NCI-H748 treated with DMSO at 0.1 percent for 48 hours (cell line): ENCODE results near the gene RRP8.

Source experiments
- DNase-seq: peaks from one replicate; lab custom pipeline; 2025; lab: John Stamatoyannopoulos, UW

RRP8 gene

DNA sequence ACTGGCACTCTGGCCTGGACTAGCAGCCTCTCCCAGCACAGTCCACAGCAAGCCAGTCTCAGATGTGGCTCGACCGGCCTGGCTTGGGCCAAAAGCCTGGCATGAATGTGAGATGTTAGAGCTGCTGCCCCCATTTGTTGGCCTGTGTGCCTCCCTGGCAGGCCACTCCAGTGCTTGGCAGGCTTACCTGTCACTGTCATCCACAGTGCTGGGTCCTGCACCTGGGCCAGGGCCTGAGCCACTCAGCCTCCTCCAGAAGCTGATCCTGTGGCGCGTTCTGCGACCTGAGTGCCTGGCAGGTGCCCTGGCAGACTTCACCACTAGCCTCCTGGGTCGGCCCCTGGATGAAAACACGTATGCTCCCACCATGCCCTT, 36.1 kb downstream of the RRP8 start:
- DNase-seq: no peak

- no peak for DNase-seq
These were observed 36.6 kb downstream of the RRP8 start for GRCh38 chr11:6566704-6567370.

DNA sequence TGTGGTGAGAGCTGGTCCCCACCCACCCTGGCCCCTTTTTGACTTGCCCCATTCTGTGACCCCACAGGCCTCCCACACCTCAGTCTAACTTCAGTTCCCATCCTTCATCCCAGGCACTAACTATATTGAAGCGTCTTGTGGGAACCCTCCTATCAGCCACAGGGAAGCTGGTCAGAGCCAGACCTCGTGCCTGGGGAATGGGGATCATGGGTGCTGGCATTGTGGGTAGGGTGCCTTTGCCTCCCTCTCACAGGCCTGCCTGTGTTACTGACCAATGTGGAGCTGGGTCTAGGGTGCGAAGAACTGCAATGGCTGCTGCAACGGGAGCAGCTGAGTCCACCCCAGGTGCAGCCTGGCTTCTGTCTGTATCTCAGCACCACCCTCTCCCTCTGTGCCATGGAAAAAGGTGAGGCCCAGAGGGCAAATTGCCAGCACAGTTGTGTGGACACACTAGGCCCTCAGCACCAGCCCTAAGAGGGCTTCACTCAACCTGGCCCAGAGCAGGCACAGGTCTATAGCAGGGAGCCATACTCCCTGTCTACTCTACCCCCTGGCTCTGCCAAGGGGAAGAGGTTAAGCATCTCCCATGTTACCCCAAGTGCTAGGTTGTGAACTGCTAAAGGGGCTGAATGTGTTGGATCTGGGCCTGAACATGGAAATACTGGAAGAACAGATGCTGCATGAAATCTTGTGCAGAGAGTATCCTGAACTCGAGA, 37.3 kb downstream of the RRP8 start:
- DNase-seq: no peak

DNA sequence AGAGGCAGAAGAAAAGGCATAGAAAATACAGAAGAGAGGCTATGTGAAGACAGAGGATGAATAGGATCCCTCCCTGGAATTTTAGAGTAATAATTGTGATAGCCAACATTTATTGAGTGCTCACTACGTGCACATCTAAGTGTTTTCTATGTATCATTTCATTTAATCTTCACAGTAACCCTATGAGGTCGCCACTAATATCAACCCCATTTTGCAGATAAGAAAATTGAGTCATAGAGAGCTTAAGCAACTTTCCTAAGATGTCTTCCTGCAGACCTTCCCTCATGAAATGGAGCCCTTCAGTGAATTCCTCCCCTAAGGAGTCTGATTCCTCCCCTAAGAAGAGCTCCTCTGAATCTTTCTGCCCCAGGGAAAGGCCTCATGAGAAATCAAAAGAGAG, 38.1 kb downstream of the RRP8 start:
- DNase-seq: no peak

GRCh38 chr11:6563667-6564066, 39.7 kb downstream of the RRP8 start:
- DNase-seq: no peak

DNA sequence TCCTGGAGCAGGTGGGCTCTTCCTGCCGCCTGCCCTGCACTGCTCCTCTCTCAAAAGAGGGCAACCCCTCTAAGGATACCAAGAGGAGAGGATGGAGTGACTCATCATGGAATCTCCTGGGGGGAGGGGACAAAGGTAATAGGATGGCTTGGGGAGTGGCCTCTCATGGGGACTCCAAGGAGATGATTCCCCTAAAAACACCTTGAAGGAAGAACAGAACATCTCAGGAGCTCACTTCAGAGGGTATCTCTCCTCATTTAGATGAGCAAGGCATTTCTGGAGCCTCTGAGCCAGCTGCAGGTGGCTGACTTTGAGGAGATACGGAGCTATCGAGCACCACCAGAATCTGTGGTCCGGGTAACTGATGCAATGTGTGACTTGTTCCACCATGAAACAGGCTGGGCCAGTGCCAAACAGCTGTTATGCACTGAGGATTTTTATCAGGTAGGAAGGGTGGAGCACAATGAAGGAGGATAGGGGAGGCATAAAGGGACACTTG, 40.2 kb downstream of the RRP8 start:
- no peak for DNase-seq

DNA sequence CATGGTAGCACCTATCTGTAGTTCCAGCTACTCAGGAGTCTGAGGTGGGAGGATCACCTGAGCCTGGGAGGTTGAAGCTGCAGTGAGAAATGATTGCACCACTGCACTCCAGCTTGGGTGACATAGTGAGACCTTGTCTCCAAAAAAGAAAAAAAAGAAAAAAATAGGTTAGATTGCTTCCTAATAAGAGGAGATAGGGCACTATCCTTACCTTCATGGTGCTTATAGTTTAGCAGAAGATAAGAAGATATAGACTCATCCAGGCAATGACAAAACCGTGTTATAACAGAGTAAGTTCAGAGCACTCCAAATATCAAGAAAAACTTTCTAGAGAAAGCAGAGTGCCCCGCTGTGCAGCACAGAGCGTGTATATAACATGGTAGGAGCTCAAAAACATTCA, 42.1 kb downstream of the RRP8 start:
- no peak for DNase-seq

- no peak for DNase-seq
These were observed 44.0 kb downstream of the RRP8 start for GRCh38 chr11:6559369-6559768.

GRCh38 chr11:6557761-6558674, 45.4 kb downstream of the RRP8 start:
- no peak for DNase-seq

DNA sequence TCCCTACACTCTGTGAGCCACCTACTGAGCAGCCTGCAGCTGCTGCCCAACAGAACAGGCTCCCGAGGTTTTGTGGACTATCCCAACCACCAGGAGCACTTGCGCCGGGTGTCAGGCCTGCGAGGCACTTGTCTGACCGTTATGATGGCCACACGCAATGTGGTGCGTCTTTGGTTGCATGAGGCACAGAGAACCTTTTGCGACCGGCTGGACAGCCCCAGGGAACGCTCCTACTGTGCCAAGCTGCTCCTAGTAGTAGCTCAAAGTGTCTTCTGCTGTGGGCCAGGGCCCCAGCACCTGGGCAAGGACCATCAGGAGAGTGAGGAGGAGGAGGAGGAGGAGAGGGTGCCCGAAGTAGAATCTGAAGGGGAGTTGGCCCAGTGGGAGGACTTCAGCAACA, 46.4 kb downstream of the RRP8 start:
- no peak for DNase-seq

DNA sequence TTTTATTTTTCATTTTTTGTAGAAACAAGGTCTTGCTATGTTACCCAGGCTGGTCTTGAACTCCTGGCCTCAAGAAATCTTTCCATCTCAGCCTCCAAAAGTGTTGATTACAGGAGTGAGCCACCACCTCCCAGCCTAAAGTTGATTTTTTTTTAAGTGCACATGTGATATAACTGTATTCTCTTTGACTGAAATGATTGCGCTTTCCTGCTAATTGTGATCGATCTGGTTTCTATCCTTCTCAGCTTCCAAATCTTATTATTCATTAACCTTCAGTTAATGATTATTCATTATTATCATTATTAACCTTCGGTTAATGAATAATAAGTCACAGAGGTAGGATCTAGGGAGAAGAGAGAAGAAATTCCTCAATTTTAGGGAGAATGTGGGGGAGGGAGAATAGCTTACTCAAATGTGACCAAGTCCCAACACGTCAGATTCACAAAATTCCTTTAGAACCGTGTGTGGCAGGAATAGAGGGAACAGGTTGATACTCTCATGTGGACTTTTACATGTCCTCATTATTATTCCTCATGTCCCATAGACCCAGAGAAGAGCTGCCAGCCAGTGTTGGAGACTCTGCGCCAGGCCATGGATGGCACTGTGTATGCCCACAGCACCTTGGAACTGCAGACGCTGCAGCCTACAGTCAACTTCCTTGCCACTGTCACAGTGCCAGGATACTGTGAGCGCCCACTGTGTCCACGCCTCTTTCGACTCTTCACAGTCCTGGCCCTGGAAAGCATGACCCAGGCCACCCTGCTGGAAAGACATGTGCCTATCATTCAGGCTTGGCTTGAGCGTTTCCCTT, 47.1 kb downstream of the RRP8 start:
- DNase-seq: no peak

DNA sequence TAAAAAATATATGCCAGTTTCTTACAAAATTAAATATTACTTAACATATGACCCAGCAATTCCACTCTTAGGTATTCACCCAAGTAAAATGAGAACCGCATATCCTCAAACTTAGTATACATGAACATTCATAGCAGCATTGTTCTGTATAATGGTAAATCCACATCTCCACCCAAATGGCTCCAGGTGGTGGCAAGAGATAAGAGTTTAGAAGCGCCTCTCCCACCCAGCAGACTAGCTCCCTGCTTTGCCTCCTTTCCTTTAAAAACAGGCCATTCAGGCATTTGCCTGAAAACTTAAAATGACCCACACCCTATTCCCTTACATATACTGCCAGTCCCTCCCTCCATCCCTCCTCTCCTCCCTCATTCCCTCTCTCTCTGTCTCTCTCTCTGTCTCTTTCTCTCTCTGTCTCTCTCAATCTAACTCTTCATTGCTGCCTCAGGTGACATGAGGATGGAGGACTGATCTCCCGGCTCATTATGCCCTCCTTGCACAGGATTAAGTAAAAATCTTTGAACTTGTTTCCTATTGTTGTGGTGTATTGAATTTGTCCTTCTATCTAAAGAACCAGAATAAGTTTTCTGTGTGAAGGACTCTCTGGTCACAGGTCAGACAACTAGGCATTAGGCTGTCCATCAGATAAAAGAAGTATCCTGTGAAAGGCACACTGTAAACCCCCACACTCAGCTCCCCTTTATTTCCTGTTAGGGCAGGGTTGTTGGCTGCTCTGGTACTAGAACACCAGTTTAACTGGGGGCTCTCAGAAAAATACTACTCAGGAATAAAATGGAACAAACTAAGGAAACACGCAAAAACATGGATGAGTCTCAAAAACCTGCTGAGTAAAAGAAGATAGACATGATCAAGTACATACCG, 48.3 kb downstream of the RRP8 start:
- no peak for DNase-seq

- DNase-seq: no peak
These were observed 49.8 kb downstream of the RRP8 start for GRCh38 chr11:6553634-6554033.

DNA sequence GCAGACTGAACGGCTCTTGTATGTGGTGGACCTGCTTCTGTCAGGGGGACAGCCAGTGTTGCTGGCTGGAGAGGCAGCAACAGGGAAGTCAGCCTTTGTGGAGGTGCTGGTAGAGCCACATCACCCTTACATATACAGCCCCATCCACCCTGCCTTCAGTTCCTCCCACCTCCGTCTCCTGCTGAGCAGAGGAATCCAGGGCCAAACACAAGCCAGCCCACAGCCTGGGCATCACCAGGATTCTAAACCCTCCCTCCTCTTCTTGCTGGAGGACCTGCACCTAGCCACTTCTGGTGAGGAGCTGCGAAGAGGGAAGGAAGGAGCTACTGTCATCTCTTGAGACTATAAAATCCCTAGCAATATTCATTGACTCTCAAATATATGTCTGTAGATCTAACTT, 54.8 kb downstream of the RRP8 start:
- DNase-seq: no peak

DNA sequence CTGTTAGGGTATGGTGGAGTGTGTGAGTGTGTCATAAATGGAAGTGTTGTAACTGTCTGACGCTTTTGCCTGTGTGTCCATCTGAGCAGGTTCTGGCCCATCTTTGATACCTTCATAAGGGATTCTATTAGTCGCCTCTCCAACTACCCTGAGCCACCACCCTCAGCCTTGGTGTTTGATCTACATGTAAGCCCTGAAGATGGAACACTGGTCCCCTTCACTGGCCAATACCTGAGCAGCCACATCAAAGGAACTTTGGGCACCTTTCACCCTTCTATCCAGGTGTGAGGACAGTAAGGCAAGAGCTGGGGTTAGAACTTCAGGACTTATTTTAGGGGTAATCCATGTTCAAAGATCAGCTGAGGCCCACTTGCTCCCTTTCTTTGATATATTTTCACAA, 55.3 kb downstream of the RRP8 start:
- no peak for DNase-seq

GRCh38 chr11:6547177-6547576, 56.2 kb downstream of the RRP8 start:
- no peak for DNase-seq

DNA sequence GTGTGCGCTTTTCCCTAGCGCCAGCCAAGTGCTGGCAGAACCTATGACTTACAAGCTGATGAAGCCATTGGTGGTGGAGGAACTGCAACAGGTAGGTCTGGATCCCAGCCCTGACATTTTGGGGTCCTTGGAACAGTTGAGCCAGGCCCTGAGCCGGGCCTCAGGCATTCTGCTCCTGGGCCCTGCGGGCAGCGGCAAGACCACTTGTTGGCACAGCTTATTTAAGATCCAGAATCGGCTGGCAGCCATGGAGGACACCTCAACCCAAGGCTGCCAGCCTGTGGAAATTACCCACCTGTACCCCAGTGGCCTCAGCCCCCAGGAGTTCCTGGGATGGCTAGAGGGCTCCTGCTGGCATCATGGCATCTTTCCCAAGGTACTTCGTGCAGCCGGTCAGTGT, 56.7 kb downstream of the RRP8 start:
- no peak for DNase-seq

DNA sequence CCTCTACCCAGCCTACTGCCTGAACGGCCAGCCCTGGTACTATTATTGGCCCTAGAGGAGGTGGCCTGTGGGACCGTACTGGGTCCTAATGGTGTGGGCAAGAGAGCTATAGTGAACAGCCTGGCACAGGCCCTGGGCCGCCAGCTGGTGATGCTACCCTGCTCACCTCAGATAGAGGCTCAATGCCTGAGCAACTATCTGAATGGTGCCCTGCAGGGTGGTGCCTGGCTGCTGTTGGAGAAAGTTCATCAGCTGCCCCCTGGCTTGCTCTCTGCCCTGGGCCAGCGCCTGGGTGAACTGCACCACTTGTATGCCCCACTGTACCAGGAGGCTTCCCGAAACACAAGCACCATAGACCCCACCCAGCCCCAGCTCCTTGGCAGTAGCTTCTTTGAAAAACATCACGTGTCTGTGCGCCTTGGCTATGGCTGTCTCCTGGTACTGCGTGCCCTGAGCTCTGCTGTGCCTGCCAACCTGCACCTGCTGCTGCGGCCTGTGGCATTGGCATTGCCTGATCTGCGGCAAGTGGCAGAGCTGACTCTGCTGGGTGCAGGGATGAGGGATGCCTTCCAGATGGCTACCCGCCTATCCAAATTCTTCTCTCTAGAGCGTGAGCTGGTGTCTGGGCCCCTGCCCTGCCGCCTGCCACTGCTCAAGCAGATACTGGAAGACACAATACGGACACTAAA, 57.4 kb downstream of the RRP8 start:
- no peak for DNase-seq
